WI38 (cell line): ENCODE measurements around the gene DEFB115.

Experiments
- H3K4me3 ChIP-seq: 2 replicates; pipeline ENCODE4 v1.5.1; 2011; ENCODE audit warnings: low read depth, mild to moderate bottlenecking, control low read depth, low read length
- CTCF ChIP-seq: IDR thresholded peaks from 2 replicates; pipeline ENCODE4 v1.5.1; 2012; ENCODE audit warnings: low read depth, mild to moderate bottlenecking, control low read depth, low read length

The DEFB115 gene

GRCh38 chr20:31257364-31257763 lies at the start of gene DEFB115:
DEFB115 (plus strand) TSS chr20:31257664; CDS start chr20:31257664, 0 bp downstream.
- H3K4me3 ChIP-seq: no peak within 1 kb of the TSS
- no peak for TF ChIP-seq CTCF

- TF ChIP-seq CTCF: no peak
- no peak overlapping the region for H3K4me3 ChIP-seq
Observed at GRCh38 chr20:31236953-31237352, 20.5 kb upstream of the DEFB115 start.

GRCh38 chr20:31237763-31238162 lies 19.7 kb upstream of the DEFB115 start:
- H3K4me3 ChIP-seq: no peak overlapping the region
- TF ChIP-seq CTCF: no peak

- H3K4me3 ChIP-seq: no peak overlapping the region
- no peak for TF ChIP-seq CTCF
Observed at GRCh38 chr20:31239139-31239538, 18.3 kb upstream of the DEFB115 start.

- no peak overlapping the region for H3K4me3 ChIP-seq
- no peak for TF ChIP-seq CTCF
Observed at GRCh38 chr20:31256959-31257358, 505 bp upstream of the DEFB115 start.

- TF ChIP-seq CTCF: no peak
- no peak overlapping the region for H3K4me3 ChIP-seq
Observed at GRCh38 chr20:31260326-31260932, 3.0 kb downstream of the DEFB115 start.

GRCh38 chr20:31274441-31274840 lies 17.0 kb downstream of the DEFB115 start:
- TF ChIP-seq CTCF: no peak
- H3K4me3 ChIP-seq: no peak overlapping the region
